ELR (cell line): ENCODE measurements around the gene CLSTN2.

Experiments used
- DNase-seq: peaks from one replicate; pipeline ENCODE4 v3.0.0-alpha.2; 2015; ENCODE audit warnings: low read depth

Gene CLSTN2

GRCh38 chr3:140344082-140344454 is 409.1 kb downstream of the CLSTN2 start:
- DNase-seq = no peak

- DNase-seq = no peak
Measured at GRCh38 chr3:140344601-140345205, 409.7 kb downstream of the CLSTN2 start.

GRCh38 chr3:140347151-140347550 is 412.2 kb downstream of the CLSTN2 start:
- no peak for DNase-seq

- DNase-seq = no peak
Measured at GRCh38 chr3:140349938-140350337, 415.0 kb downstream of the CLSTN2 start.

- DNase-seq = no peak
Measured at GRCh38 chr3:140351466-140351865, 416.5 kb downstream of the CLSTN2 start.

- DNase-seq = no peak
Measured at GRCh38 chr3:140355481-140355880, 420.5 kb downstream of the CLSTN2 start.

- no peak for DNase-seq
Measured at GRCh38 chr3:140358686-140359085, 423.7 kb downstream of the CLSTN2 start.

GRCh38 chr3:140359233-140359995 is 424.4 kb downstream of the CLSTN2 start:
- no peak for DNase-seq

- DNase-seq = no peak
Measured at GRCh38 chr3:140360332-140360731, 425.3 kb downstream of the CLSTN2 start.

- no peak for DNase-seq
Measured at GRCh38 chr3:140363801-140364200, 428.8 kb downstream of the CLSTN2 start.

- no peak for DNase-seq
Measured at GRCh38 chr3:140365872-140366697, 431.1 kb downstream of the CLSTN2 start.

- DNase-seq = no peak
Measured at GRCh38 chr3:140368223-140368811, 433.3 kb downstream of the CLSTN2 start.

GRCh38 chr3:140370686-140371085 is 435.7 kb downstream of the CLSTN2 start:
- no peak for DNase-seq

GRCh38 chr3:140373234-140373633 is 438.2 kb downstream of the CLSTN2 start:
- DNase-seq = no peak

- DNase-seq = no peak
Measured at GRCh38 chr3:140375002-140375401, 440.0 kb downstream of the CLSTN2 start.

GRCh38 chr3:140376136-140376889 is 441.3 kb downstream of the CLSTN2 start:
- no peak for DNase-seq

- no peak for DNase-seq
Measured at GRCh38 chr3:140377644-140378043, 442.7 kb downstream of the CLSTN2 start.

- no peak for DNase-seq
Measured at GRCh38 chr3:140378571-140379340, 443.8 kb downstream of the CLSTN2 start.

- no peak for DNase-seq
Measured at GRCh38 chr3:140384028-140384771, 449.2 kb downstream of the CLSTN2 start.

- no peak for DNase-seq
Measured at GRCh38 chr3:140384876-140385275, 449.9 kb downstream of the CLSTN2 start.
